Activated CD8-positive, alpha-beta T cell treated with anti-CD3 and anti-CD28 coated beads for 36 hours (primary cell): Measurements from ENCODE around the gene GPR78. TPM values are rescaled to one million over a fixed set of nuclear protein-coding genes. Genes with fewer than 3 reads are reported as not detected.
"Not testable (repeated sequence)": the region's sequence is repeated elsewhere in the genome, so short reads cannot be mapped to it uniquely, and the experiment has no call there.

Source experiments
- ATAC-seq: fragments of 200-7000 bp; cut with Tn5 transposase; one replicate; pipeline ENCODE4 v1.10.0; 2021; ENCODE audit warnings: mild to moderate bottlenecking, moderate library complexity
- CTCF ChIA-PET: fragments of 350-600 bp; sonication (Branson Sonifier 250); formaldehyde crosslinking; loops from one replicate; lab custom pipeline; 2021; ENCODE audit warnings: antibody characterized with exemption; lab: Charles Lee
- POLR2A ChIA-PET: fragments of 350-600 bp; sonication (Branson Sonifier 250); formaldehyde crosslinking; loops from one replicate; lab custom pipeline; 2021; ENCODE audit warnings: antibody characterized with exemption; lab: Charles Lee
- DNase-seq: peaks from one replicate; pipeline ENCODE4 v3.0.0-alpha.2; 2020
- H3K27ac Mint-ChIP-seq: one replicate; pipeline ENCODE4 v1.8.0; 2021; ENCODE audit warnings: mild to moderate bottlenecking, mixed read lengths
- H3K27me3 Mint-ChIP-seq: one replicate; pipeline ENCODE4 v1.8.0; 2021; ENCODE audit warnings: mixed read lengths
- H3K36me3 Mint-ChIP-seq: one replicate; pipeline ENCODE4 v1.8.0; 2021; ENCODE audit warnings: low read depth, mixed read lengths
- H3K4me1 Mint-ChIP-seq: one replicate; pipeline ENCODE4 v1.8.0; 2021; ENCODE audit warnings: low read depth, mixed read lengths
- H3K4me3 Mint-ChIP-seq: one replicate; pipeline ENCODE4 v1.8.0; 2021; ENCODE audit warnings: mild to moderate bottlenecking, moderate library complexity, mixed read lengths
- H3K9me3 Mint-ChIP-seq: one replicate; pipeline ENCODE4 v1.8.0; 2021; ENCODE audit warnings: mixed read lengths
- CTCF ChIP-seq: fragments of 200-600 bp; IDR thresholded peaks from one replicate; pipeline ENCODE4 v1.8.0; 2022; ENCODE audit warnings: antibody characterized with exemption, mild to moderate bottlenecking
- intact Hi-C: fragments of 100-400 bp; cut with micrococcal nuclease; formaldehyde crosslinking; loops from one replicate; pipeline ENCODE4 v1.10.0; 2022
- total RNA-seq, 2 experiments: library from RNA; stranded (reverse); gene quantifications; one replicate each; pipeline ENCODE4 v1.2.3, GENCODE V29; 2021

GPR78 gene
- total RNA-seq, 2 experiments from 2014 or later, result not detected

DNA sequence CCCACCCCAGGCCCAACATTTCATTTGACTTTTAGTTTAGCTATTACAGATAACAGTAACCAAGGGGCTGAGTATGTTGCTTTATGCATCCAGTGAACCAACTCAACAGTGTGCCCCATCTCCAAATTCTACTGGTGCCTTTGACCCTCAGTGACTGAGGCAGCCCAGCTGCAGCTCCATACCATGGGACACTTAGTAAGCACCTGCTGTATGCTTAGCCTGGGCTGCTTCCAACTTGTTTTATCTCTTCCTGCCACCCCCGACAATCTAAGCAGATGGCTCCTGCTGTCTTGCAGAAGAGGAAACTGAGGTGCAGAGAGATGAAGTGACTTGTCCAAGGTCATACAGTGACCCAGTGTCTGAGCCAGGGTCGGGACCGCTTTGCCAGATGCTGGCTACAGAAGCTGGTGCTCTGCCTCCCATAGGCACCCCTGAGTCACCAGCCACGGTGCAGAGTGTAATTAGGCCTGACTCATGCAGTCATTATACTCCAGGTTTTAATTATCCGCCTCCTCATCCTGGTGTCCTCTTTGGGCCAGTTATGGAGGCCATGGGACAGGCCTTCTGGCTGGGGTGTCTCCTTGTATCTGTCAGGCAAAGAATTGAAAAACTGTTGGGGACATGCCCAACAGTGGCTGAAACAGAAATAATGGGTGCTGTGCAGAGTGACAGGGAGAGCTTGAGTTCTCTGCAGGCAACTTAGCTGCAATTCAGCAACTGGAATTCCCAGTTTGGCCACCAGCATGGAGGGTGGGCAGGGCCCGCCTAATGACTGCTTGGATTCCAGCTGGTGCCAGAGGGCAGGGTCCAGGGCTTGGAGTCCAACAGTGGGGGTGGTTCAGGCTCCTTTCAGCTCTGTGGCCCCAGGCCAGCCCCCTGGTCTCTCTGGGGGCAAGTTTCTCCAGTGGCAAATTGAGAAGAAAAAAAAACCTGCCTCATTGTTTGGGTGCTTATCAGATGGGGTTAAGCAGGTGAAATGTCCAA, 8.2 kb upstream of the GPR78 start:
- Mint-ChIP-seq H3K36me3 (no peaks in the 10 kb centered on the region), H3K27ac (no peak overlapping the region), H3K4me1 (no peaks in the 10 kb centered on the region), H3K4me3 (no peak overlapping the region), H3K9me3 (no peaks in the 10 kb centered on the region), H3K27me3 (peaks cover 1% of the 10 kb centered on the region)
- DNase-seq, result no peak
- POLR2A ChIA-PET, result no interaction called here
- ATAC-seq, result no peak
- CTCF ChIA-PET, result no interaction called here
- TF ChIP-seq CTCF, result no peak
- intact Hi-C loops, result no loop called here

DNA sequence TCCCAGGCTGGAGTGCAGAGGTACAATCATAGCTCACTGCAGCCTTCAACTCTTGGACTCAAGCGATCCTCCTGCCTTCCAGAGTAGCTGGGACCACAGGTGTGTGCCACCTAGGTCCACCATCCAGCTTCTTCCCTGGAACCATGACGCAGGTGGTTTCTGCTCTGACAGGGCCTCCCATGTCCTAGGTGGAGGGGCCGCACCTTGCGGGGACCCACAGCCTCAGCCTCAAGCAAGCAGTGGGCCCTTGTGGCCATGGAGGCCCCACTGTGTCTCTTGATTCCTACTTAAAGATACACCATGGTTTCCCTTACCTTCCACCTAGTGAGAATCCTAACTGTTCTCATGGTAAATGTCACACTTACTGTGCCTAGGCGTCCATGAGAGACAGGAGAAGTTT, 6.9 kb upstream of the GPR78 start:
- H3K27me3 Mint-ChIP-seq, result peaks cover 5% of the 10 kb centered on the region
- H3K27ac Mint-ChIP-seq, result no peak overlapping the region
- H3K4me3 Mint-ChIP-seq, result no peak overlapping the region
- ChIA-PET POLR2A (no interaction called here), CTCF (no interaction called here)
- no peak for DNase-seq
- no peak for ATAC-seq
- no peaks in the 10 kb centered on the region for H3K36me3 Mint-ChIP-seq
- H3K4me1 Mint-ChIP-seq, result no peaks in the 10 kb centered on the region
- no peak for TF ChIP-seq CTCF
- intact Hi-C loops, result no loop called here
- H3K9me3 Mint-ChIP-seq, result no peaks in the 10 kb centered on the region

GRCh38 chr4:8574796-8575370, 5.3 kb upstream of the GPR78 start:
- no peak overlapping the region for H3K4me3 Mint-ChIP-seq
- no peak overlapping the region for H3K27ac Mint-ChIP-seq
- intact Hi-C loops, result no loop called here
- H3K36me3 Mint-ChIP-seq, result no peaks in the 10 kb centered on the region
- peaks cover 8% of the 10 kb centered on the region for H3K27me3 Mint-ChIP-seq
- DNase-seq, result no peak
- ATAC-seq, result no peak
- no peaks in the 10 kb centered on the region for H3K4me1 Mint-ChIP-seq
- ChIA-PET CTCF (no interaction called here), POLR2A (no interaction called here)
- no peaks in the 10 kb centered on the region for H3K9me3 Mint-ChIP-seq
- no peak for TF ChIP-seq CTCF

- Mint-ChIP-seq H3K27me3 (peaks cover 12% of the 10 kb centered on the region), H3K4me1 (no peaks in the 10 kb centered on the region), H3K9me3 (no peaks in the 10 kb centered on the region), H3K27ac (no peak overlapping the region), H3K36me3 (no peaks in the 10 kb centered on the region), H3K4me3 (no peak overlapping the region)
- no peak for TF ChIP-seq CTCF
- ChIA-PET CTCF (no interaction called here), POLR2A (no interaction called here)
- no peak for DNase-seq
- intact Hi-C loops, result no loop called here
- no peak for ATAC-seq
Observed at GRCh38 chr4:8575457-8575856, 4.7 kb upstream of the GPR78 start.

- ATAC-seq, H3K4me3 Mint-ChIP-seq, H3K27ac Mint-ChIP-seq, DNase-seq, H3K36me3 Mint-ChIP-seq, POLR2A ChIA-PET, H3K9me3 Mint-ChIP-seq, intact Hi-C loops, H3K4me1 Mint-ChIP-seq, CTCF ChIA-PET: not testable (repeated sequence)
- peaks cover 15% of the 10 kb centered on the region for H3K27me3 Mint-ChIP-seq
Observed at GRCh38 chr4:8576591-8576990, 3.6 kb upstream of the GPR78 start.
